Adrenal gland (tissue), 12 donors: ENCODE results near the gene SPOCK2. TPM values are rescaled to one million over a fixed set of nuclear protein-coding genes. Genes with fewer than 3 reads are reported as not detected.

Experiments
- DNase-seq, 7 donors: peaks; one replicate each; pipeline ENCODE4 v3.0.0-alpha.2; 2019 to 2020
- H3K27ac ChIP-seq, 5 donors: fragments of 200-600 bp; sonication (generic) in 4 of 5; 1 replicate in 3 of 5; 2 replicates in 2 of 5; pipeline versions ENCODE4 v1.5.1 to v1.8.0; 2016 to 2020; ENCODE audit warnings: mild to moderate bottlenecking in 1 of 5
- H3K27me3 ChIP-seq: fragments of 200-600 bp; 2 replicates; pipeline ENCODE4 v1.8.0; 2021
- H3K36me3 ChIP-seq, 2 donors: fragments of 200-600 bp; replicated peaks in 1 of 2; 1 replicate in 1 of 2; 2 replicates in 1 of 2; pipeline versions ENCODE4 v1.5.1 to v1.8.0; 2018 to 2022
- H3K4me1 ChIP-seq, 2 donors: fragments of 200-600 bp; replicated peaks in 1 of 2; 1 replicate in 1 of 2; 2 replicates in 1 of 2; pipeline versions ENCODE4 v1.5.1 to v1.8.0; 2018 to 2021
- H3K4me3 ChIP-seq, 4 donors: fragments of 200-600 bp; sonication (generic) in 3 of 4; one replicate each; pipeline ENCODE4 v1.5.1; 2016 to 2018
- H3K9me3 ChIP-seq, 3 donors: fragments of 200-600 bp; sonication (generic) in 1 of 3; replicated peaks in 1 of 3; 1 replicate in 2 of 3; 2 replicates in 1 of 3; pipeline versions ENCODE4 v1.5.1 to v1.8.0; 2016 to 2021
- CTCF ChIP-seq, 6 experiments: fragments of 450-650 bp in 4 of 6; fragments of 200-600 bp in 2 of 6; sonication (generic) in 1 of 6; IDR thresholded peaks; 1 replicate in 5 of 6; 2 replicates in 1 of 6; pipeline versions ENCODE4 v1.5.1 to v1.8.0; 2016 to 2021; ENCODE audit warnings: antibody characterized with exemption in 6 of 6, mild to moderate bottlenecking in 2 of 6, moderate library complexity in 1 of 6
- POLR2A ChIP-seq, 2 donors: fragments of 450-650 bp; IDR thresholded peaks; one replicate each; pipeline ENCODE4 v1.6.1; 2017; ENCODE audit warnings: antibody characterized with exemption in 2 of 2, mild to moderate bottlenecking in 2 of 2, moderate library complexity in 1 of 2
- WGBS, 4 donors: extraction: QIAGEN DNeasy Blood & Tissue Kit in 2 of 4; methylation state at CpG; one replicate each; pipeline versions ENCODE4 v1.1.5 to v1.1.7; 2013 to 2017; 5-methylcytosine and 5-hydroxymethylcytosine counted together
- intact Hi-C, 2 donors: fragments of 100-400 bp; cut with DNase I; formaldehyde crosslinking; loops; one replicate each; pipeline versions ENCODE4 v1.14.1 to v1.15.0; 2022 to 2023
- polyA plus RNA-seq, 3 donors: library from polyadenylated mRNA; stranded (reverse); fragments of 200-250 nt in 2 of 3; fragments of 350-450 nt in 1 of 3; fragmentation: Illumina TruSeq in 1 of 3; extraction: RNeasy Lipid Tissue Mini Kit (QIAGEN cat#74804) in 1 of 3; gene quantifications; one replicate each; pipeline ENCODE4 v1.2.3, GENCODE V29; 2013 to 2014
- total RNA-seq, 9 donors: library from RNA; depleted of rRNA in 4 of 9; stranded (reverse); fragments of >200 nt in 4 of 9; fragments of 120-200 nt in 1 of 9; fragmentation: NEBNext Ultra II Directional in 1 of 9; extraction: Animal tissue kit (Norgen Biotek cat#: 25700) in 1 of 9; gene quantifications; one replicate each; pipeline versions ENCODE4 v1.1.0 to v1.2.4, GENCODE V29; 2013 to 2023
- donor health status: healthy with polysubstance abuse.
- donor health status: Bipolar disorder and iron deficiency.
- donor health status: DM: yes; HTN: yes; CAD: no.
- donor health status: DM: no; HTN: no; CAD: no.
- donor health status: DM: no; HTN: no; CAD: no.
- donor health status: DM: yes; HTN: yes; CAD: no.

SPOCK2 gene
- total and polyA plus RNA-seq, 12 donors: 11.7 to 68.9 (median 37.4) TPM

GRCh38 chr10:72014197-72014596, 74.2 kb downstream of the SPOCK2 start:
- H3K36me3 ChIP-seq: no peaks in the 10 kb centered on the region
- TF ChIP-seq CTCF (IDR thresholded peaks at IDR 0.05): no peak
- no peak for TF ChIP-seq POLR2A (IDR thresholded peaks at IDR 0.05)
- no peak overlapping the region for H3K4me3 ChIP-seq
- DNase-seq: peak in 1 of 7 donors; percentile 57
- peaks cover 51 to 88% of the 10 kb centered on the region in 2 donors for H3K4me1 ChIP-seq
- no peaks in the 10 kb centered on the region for H3K9me3 ChIP-seq
- H3K27ac ChIP-seq: peak overlapping the region; percentile 24 to 91 (median 66)
- intact Hi-C loops: no loop called here
- H3K27me3 ChIP-seq: no peaks in the 10 kb centered on the region
- WGBS, 4 donors: 45 to 71% (median 56%) methylated on average over 2 of the region's 2 CpGs

GRCh38 chr10:72013202-72013945, 75.0 kb downstream of the SPOCK2 start:
- Histone ChIP-seq H3K27me3 (no peaks in the 10 kb centered on the region), H3K36me3 (peaks cover 0 to 6% of the 10 kb centered on the region in 2 donors), H3K4me1 (peaks cover 59 to 96% of the 10 kb centered on the region in 2 donors), H3K4me3 (no peak overlapping the region), H3K27ac (peak overlapping the region; percentile 24 to 91 (median 66)), H3K9me3 (no peaks in the 10 kb centered on the region)
- peak; percentile 77 to 96 (median 84) for DNase-seq
- TF ChIP-seq POLR2A (IDR thresholded peaks at IDR 0.05) (no peak), CTCF (IDR thresholded peaks at IDR 0.05) (no peak)
- WGBS, 4 donors: 50 to 59% (median 55%) methylated on average over 13 of the region's 13 CpGs
- intact Hi-C loops: no loop called here

- peak overlapping the region in 4 of 5 donors; percentile 3 to 91 (median 35) for H3K27ac ChIP-seq
- peaks cover 59 to 96% of the 10 kb centered on the region in 2 donors for H3K4me1 ChIP-seq
- H3K36me3 ChIP-seq: peaks cover 0 to 11% of the 10 kb centered on the region in 2 donors
- no peaks in the 10 kb centered on the region for H3K9me3 ChIP-seq
- H3K27me3 ChIP-seq: no peaks in the 10 kb centered on the region
- TF ChIP-seq POLR2A (IDR thresholded peaks at IDR 0.05) (no peak), CTCF (IDR thresholded peaks at IDR 0.05) (no peak)
- H3K4me3 ChIP-seq: no peak overlapping the region
- 54 to 66% (median 57%) methylated on average over 7 of the region's 7 CpGs for WGBS, 4 donors
- DNase-seq: peak in 1 of 7 donors; percentile 57
- intact Hi-C loops: no loop called here
Measured at GRCh38 chr10:72012796-72013195, 75.6 kb downstream of the SPOCK2 start.

- no peaks in the 10 kb centered on the region for H3K27me3 ChIP-seq
- H3K9me3 ChIP-seq: no peaks in the 10 kb centered on the region
- H3K4me3 ChIP-seq: no peak overlapping the region
- peaks cover 56 to 96% of the 10 kb centered on the region in 2 donors for H3K4me1 ChIP-seq
- intact Hi-C loops: no loop called here
- peaks cover 0 to 18% of the 10 kb centered on the region in 2 donors for H3K36me3 ChIP-seq
- peak overlapping the region in 3 of 5 donors; percentile 24 to 91 (median 46) for H3K27ac ChIP-seq
- WGBS, 4 donors: 94 to 98% (median 95%) methylated on average over 7 of the region's 7 CpGs
- no peak for DNase-seq
- no peak for TF ChIP-seq POLR2A (IDR thresholded peaks at IDR 0.05)
- TF ChIP-seq CTCF (IDR thresholded peaks at IDR 0.05): no peak
Measured at GRCh38 chr10:72011976-72012512, 76.3 kb downstream of the SPOCK2 start.
